T-helper 17 cell (primary cell): ENCODE data around the gene SLC35A3. TPM values are rescaled to one million over a fixed set of nuclear protein-coding genes. Genes with fewer than 3 reads are reported as not detected.

Experiments
- ATAC-seq: fragments of 150-1000 bp; cut with Tn5 transposase; 2 replicates; pipeline ENCODE4 v1.10.0; 2021; ENCODE audit warnings: mild to moderate bottlenecking, moderate library complexity
- DNase-seq, 3 donors: peaks; one replicate each; pipeline versions ENCODE4 v3.0.0 to v3.0.0-alpha.2; 2020 to 2021
- H3K9me3 ChIP-seq: one replicate; pipeline ENCODE4 v1.7.0; 2013; ENCODE audit warnings: low read length, mild to moderate bottlenecking; ENCODE audit not compliant: control insufficient read depth, poor library complexity, severe bottlenecking
- H3K27ac Mint-ChIP-seq: one replicate; pipeline ENCODE4 v1.8.0; 2022; ENCODE audit warnings: mild to moderate bottlenecking, moderate library complexity, mixed read lengths
- H3K27me3 Mint-ChIP-seq: one replicate; pipeline ENCODE4 v1.8.0; 2022; ENCODE audit warnings: mixed read lengths
- H3K36me3 Mint-ChIP-seq: one replicate; pipeline ENCODE4 v1.8.0; 2022; ENCODE audit warnings: low read depth, mixed read lengths
- H3K4me1 Mint-ChIP-seq: one replicate; pipeline ENCODE4 v1.8.0; 2022; ENCODE audit warnings: mild to moderate bottlenecking, mixed read lengths
- H3K4me3 Mint-ChIP-seq: one replicate; pipeline ENCODE4 v1.8.0; 2022; ENCODE audit warnings: mild to moderate bottlenecking, moderate library complexity, mixed read lengths
- total RNA-seq, 4 donors: library from RNA in 2 of 4; stranded (reverse) in 2 of 4; gene quantifications; one replicate each; pipeline ENCODE4 v1.2.3 and lab custom pipeline; 2022 to 2026

SLC35A3 gene
- total RNA-seq, 2 donors from 2014 or later: 20.4 to 26.7 TPM

DNA sequence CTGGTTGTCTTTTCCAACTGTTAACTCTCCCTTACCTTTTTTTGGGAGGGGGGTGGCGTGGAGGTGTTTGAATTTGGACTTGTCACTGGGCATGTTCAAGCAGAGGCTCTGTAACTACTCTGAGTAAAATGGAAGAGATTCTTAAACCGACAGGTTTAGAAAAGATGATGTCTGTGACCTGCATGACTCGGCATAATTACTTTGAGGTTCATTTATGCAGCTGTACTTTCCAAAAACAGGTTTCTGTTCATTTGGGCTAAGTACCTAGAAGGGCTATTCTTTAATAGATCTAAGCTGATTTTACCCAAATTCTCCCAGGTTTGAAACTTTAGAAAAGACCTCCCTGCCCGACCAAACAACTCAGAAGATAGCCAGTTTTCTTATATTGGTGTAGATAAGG lies 80.3 kb downstream of the SLC35A3 start:
- H3K4me1 Mint-ChIP-seq: peaks cover 47% of the 10 kb centered on the region
- peak overlapping the region; percentile 11 for H3K27ac Mint-ChIP-seq

GRCh38 chr1:100051401-100051800 lies 81.6 kb downstream of the SLC35A3 start:
- no peaks in the 10 kb centered on the region for H3K9me3 ChIP-seq
- no peak for ATAC-seq
- no peaks in the 10 kb centered on the region for H3K27me3 Mint-ChIP-seq
- H3K4me1 Mint-ChIP-seq: peaks cover 44% of the 10 kb centered on the region
- no peak overlapping the region for H3K27ac Mint-ChIP-seq
- no peak for DNase-seq
- H3K4me3 Mint-ChIP-seq: no peak overlapping the region
- H3K36me3 Mint-ChIP-seq: no peaks in the 10 kb centered on the region

More for the DNA sequence above, 80.3 kb downstream of the SLC35A3 start:
- Mint-ChIP-seq H3K27me3 (no peaks in the 10 kb centered on the region), H3K4me3 (no peak overlapping the region), H3K36me3 (no peaks in the 10 kb centered on the region)
- DNase-seq (no peak), ATAC-seq (no peak)
- no peaks in the 10 kb centered on the region for H3K9me3 ChIP-seq

DNA sequence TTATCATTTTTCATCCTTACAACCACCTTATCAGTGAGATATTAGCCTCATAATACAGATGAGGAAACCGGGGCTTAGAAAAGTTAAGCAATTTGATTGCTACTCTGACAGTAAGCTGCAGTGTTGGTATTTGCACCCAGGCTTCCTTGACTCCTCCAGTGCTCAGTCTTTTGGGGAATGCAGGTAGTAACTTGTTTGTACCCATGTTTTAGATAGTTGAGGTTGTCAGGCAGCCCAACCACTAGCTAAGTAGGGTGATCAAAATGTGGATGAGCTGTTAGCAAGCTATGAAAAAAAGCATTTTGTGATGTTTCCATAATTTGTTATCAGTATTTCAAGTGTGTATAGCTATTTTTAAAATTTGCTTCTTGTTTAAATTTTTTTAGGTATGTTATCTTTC lies 82.1 kb downstream of the SLC35A3 start:
- H3K27ac Mint-ChIP-seq: no peak overlapping the region
- DNase-seq (no peak), ATAC-seq (no peak)
- no peaks in the 10 kb centered on the region for H3K9me3 ChIP-seq
- peaks cover 42% of the 10 kb centered on the region for H3K4me1 Mint-ChIP-seq
- H3K27me3 Mint-ChIP-seq: no peaks in the 10 kb centered on the region
- no peaks in the 10 kb centered on the region for H3K36me3 Mint-ChIP-seq
- H3K4me3 Mint-ChIP-seq: no peak overlapping the region

GRCh38 chr1:100053119-100053518 lies 83.3 kb downstream of the SLC35A3 start:
- H3K27me3 Mint-ChIP-seq: no peaks in the 10 kb centered on the region
- no peak overlapping the region for H3K4me3 Mint-ChIP-seq
- H3K27ac Mint-ChIP-seq: peak overlapping the region; percentile 34
- DNase-seq: no peak
- peaks cover 35% of the 10 kb centered on the region for H3K4me1 Mint-ChIP-seq
- no peak for ATAC-seq
- no peaks in the 10 kb centered on the region for H3K36me3 Mint-ChIP-seq
- H3K9me3 ChIP-seq: no peaks in the 10 kb centered on the region

DNA sequence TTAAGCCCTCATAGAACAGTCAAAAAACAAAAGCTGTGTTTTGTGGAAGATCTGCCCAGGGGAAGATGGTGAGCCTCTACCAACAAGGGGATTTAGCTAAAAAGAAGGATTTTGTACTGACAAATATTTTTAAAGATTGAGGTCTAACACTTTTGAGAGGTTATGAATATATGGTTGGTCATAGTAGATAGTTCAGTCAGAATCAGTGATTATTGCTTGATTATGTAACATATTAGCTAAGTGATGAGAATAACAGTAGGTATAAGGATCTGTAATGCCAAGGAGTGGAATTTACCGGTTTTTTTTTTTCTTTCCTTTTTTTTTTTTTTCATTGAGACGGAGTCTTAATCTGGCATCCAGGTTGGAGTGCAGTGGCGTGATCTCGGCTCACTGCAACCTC lies 83.9 kb downstream of the SLC35A3 start:
- no peaks in the 10 kb centered on the region for H3K36me3 Mint-ChIP-seq
- no peak overlapping the region for H3K4me3 Mint-ChIP-seq
- peaks cover 30% of the 10 kb centered on the region for H3K4me1 Mint-ChIP-seq
- no peak for ATAC-seq
- no peaks in the 10 kb centered on the region for H3K27me3 Mint-ChIP-seq
- no peak for DNase-seq
- H3K27ac Mint-ChIP-seq: peak overlapping the region; percentile 34
- no peaks in the 10 kb centered on the region for H3K9me3 ChIP-seq

GRCh38 chr1:100061681-100062080 lies 91.9 kb downstream of the SLC35A3 start:
- Mint-ChIP-seq H3K4me1 (peaks cover 37% of the 10 kb centered on the region), H3K4me3 (no peak overlapping the region), H3K27ac (no peak overlapping the region), H3K36me3 (peaks cover 2% of the 10 kb centered on the region), H3K27me3 (no peaks in the 10 kb centered on the region)
- DNase-seq: no peak
- no peak for ATAC-seq
- no peaks in the 10 kb centered on the region for H3K9me3 ChIP-seq

DNA sequence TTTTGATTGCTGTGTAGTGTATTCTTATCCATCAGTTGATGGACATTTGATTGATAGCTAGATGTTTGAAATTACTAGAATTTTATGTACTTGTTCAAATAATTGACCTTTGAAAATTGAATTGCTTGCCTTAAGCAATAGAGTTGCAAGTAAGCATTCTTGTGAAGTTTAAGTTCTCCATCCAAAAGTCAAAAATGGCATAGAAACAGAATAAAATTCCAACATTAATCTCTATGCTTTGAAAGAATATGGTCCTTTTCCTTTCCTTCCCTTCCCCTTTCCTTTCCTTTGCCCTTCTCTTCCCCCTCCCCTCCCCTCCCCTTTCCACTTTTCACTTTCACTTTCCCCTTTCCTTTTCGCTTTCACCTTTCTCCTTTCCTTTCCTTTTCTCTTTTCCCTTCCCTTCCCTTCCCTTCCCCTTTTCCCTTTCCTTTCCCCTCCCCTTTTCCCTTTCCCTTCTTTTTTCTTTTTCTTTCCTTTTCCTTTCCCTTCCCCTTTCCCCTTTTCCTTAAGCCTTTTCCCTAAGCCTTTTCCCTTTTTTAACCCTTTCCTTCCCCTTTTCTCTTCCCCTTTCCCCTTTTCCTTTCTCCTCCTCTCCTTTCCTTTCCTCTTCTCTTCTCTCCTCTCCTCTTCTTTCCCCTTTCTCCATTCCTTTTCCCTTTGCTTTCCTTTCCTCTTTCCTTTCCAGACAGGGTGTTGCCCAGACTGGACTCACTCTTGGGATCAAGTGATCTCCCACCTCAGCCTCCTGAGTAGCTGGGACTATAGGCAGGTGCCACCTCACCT lies 95.6 kb downstream of the SLC35A3 start:
- H3K9me3 ChIP-seq: no peaks in the 10 kb centered on the region
- Mint-ChIP-seq H3K27ac (peak overlapping the region; percentile 93), H3K27me3 (no peaks in the 10 kb centered on the region), H3K4me3 (peak overlapping the region; percentile 72), H3K36me3 (peaks cover 7% of the 10 kb centered on the region), H3K4me1 (peaks cover 38% of the 10 kb centered on the region)
- ATAC-seq: no peak
- DNase-seq: no peak

- no peaks in the 10 kb centered on the region for H3K9me3 ChIP-seq
- H3K36me3 Mint-ChIP-seq: peaks cover 7% of the 10 kb centered on the region
- H3K4me3 Mint-ChIP-seq: peak overlapping the region; percentile 72
- ATAC-seq (no peak), DNase-seq (no peak)
- H3K4me1 Mint-ChIP-seq: peaks cover 34% of the 10 kb centered on the region
- H3K27ac Mint-ChIP-seq: peak overlapping the region; percentile 93
- no peaks in the 10 kb centered on the region for H3K27me3 Mint-ChIP-seq
Measured at GRCh38 chr1:100065969-100066227, 96.1 kb downstream of the SLC35A3 start.

DNA sequence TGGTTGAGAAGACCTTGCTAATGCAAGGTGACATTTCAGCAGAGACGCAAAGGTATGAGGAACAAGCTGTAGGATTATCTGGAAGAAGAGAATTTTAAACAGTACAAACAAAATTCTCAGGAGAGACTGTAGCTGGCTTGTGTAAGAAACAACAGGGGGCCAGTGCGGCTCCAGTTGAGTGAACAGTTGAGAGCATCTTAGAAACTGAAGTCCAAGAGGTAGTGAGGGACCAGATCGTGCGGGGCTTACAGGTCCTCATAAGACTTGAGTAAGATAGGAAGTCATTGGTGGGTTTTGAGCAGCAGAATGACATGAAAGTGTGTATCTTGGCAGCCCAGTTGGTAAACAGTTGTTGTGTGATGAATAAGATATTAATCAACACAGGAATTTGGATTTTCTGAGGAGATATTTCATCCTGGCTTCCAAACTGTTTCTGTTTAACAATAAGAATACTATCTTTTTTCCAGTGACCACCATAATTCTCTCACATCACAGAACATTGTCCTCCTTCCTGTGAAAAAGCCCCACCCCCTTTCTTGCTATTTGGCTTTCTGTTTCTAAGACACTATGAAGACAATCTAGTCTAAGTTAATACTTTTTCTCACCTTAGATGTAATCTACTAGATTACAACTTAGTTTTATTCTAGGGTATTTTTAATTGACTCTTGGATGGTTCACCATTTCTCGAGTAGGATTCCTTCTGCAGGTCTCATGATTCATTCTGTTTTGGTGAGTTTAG lies 100.6 kb downstream of the SLC35A3 start:
- no peak overlapping the region for H3K27ac Mint-ChIP-seq
- no peaks in the 10 kb centered on the region for H3K27me3 Mint-ChIP-seq
- H3K4me1 Mint-ChIP-seq: peaks cover 22% of the 10 kb centered on the region
- H3K9me3 ChIP-seq: no peaks in the 10 kb centered on the region
- ATAC-seq (no peak), DNase-seq (no peak)
- no peak overlapping the region for H3K4me3 Mint-ChIP-seq
- peaks cover 15% of the 10 kb centered on the region for H3K36me3 Mint-ChIP-seq

DNA sequence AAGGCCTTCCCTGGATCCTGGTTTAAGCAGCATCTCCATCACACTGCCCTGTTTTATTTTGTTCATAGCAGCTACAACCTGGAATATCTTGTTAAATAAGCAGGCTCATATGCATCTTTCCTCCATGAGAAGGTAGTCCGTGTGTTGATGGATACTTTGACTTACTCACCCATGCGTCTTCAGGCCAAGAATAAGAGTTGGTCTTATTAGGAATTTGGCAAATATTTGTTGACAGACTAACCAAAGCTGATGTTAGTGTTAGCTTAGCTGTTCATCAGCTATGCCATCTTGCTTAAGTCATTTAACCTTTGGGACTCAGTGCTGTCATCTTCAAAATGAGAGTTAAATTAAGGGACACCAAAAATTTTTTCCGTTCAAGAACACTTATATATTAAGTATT lies 103.7 kb downstream of the SLC35A3 start:
- DNase-seq (no peak), ATAC-seq (no peak)
- Mint-ChIP-seq H3K27me3 (no peaks in the 10 kb centered on the region), H3K27ac (no peak overlapping the region), H3K36me3 (peaks cover 15% of the 10 kb centered on the region), H3K4me3 (no peak overlapping the region), H3K4me1 (peaks cover 15% of the 10 kb centered on the region)
- no peaks in the 10 kb centered on the region for H3K9me3 ChIP-seq

GRCh38 chr1:100074604-100075395 lies 105.0 kb downstream of the SLC35A3 start:
- H3K27ac Mint-ChIP-seq: no peak overlapping the region
- peaks cover 15% of the 10 kb centered on the region for H3K4me1 Mint-ChIP-seq
- DNase-seq (no peak), ATAC-seq (no peak)
- no peaks in the 10 kb centered on the region for H3K27me3 Mint-ChIP-seq
- no peak overlapping the region for H3K4me3 Mint-ChIP-seq
- no peaks in the 10 kb centered on the region for H3K9me3 ChIP-seq
- peaks cover 15% of the 10 kb centered on the region for H3K36me3 Mint-ChIP-seq

GRCh38 chr1:100075773-100076172 lies 106.0 kb downstream of the SLC35A3 start:
- H3K27ac Mint-ChIP-seq: peak overlapping the region; percentile 3
- H3K4me3 Mint-ChIP-seq: no peak overlapping the region

GRCh38 chr1:100076319-100076718 lies 106.5 kb downstream of the SLC35A3 start:
- Mint-ChIP-seq H3K36me3 (peaks cover 11% of the 10 kb centered on the region), H3K27ac (peak overlapping the region; percentile 3), H3K4me1 (peaks cover 9% of the 10 kb centered on the region), H3K27me3 (no peaks in the 10 kb centered on the region), H3K4me3 (no peak overlapping the region)
- ATAC-seq (no peak), DNase-seq (no peak)
- no peaks in the 10 kb centered on the region for H3K9me3 ChIP-seq

More at GRCh38 chr1:100075773-100076172, 106.0 kb downstream of the SLC35A3 start:
- Mint-ChIP-seq H3K27me3 (no peaks in the 10 kb centered on the region), H3K4me1 (peaks cover 11% of the 10 kb centered on the region), H3K36me3 (peaks cover 11% of the 10 kb centered on the region)
- no peaks in the 10 kb centered on the region for H3K9me3 ChIP-seq
- DNase-seq (no peak), ATAC-seq (no peak)
